Panc1 (cell line): ENCODE data around the gene ADAMTS16.

Experiments used
- POLR2AphosphoS5 ChIP-seq: IDR thresholded peaks from 2 replicates; pipeline ENCODE4 v1.6.1; 2012; ENCODE audit warnings: mild to moderate bottlenecking, low read depth, low read length, moderate library complexity
- SIN3A ChIP-seq: IDR thresholded peaks from 2 replicates; pipeline ENCODE4 v1.6.1; 2012; ENCODE audit warnings: low read depth, mild to moderate bottlenecking, low read length, moderate library complexity, borderline replicate concordance; ENCODE audit not compliant: insufficient read depth
- TF ChIP-seq, protein P1 (sequence below): fragments of 450-650 bp; IDR thresholded peaks from 2 replicates; pipeline ENCODE4 v1.5.1; 2017; ENCODE audit warnings: mild to moderate bottlenecking
- TF ChIP-seq, protein P2 (sequence below), 2 experiments: IDR thresholded peaks; 2 replicates each; pipeline ENCODE4 v1.6.1; 2011 to 2012; ENCODE audit warnings: low read depth in 2 of 2, control low read depth in 1 of 2, low read length in 1 of 2, mild to moderate bottlenecking in 1 of 2, moderate library complexity in 1 of 2; ENCODE audit not compliant: insufficient read depth in 1 of 2

DNA sequence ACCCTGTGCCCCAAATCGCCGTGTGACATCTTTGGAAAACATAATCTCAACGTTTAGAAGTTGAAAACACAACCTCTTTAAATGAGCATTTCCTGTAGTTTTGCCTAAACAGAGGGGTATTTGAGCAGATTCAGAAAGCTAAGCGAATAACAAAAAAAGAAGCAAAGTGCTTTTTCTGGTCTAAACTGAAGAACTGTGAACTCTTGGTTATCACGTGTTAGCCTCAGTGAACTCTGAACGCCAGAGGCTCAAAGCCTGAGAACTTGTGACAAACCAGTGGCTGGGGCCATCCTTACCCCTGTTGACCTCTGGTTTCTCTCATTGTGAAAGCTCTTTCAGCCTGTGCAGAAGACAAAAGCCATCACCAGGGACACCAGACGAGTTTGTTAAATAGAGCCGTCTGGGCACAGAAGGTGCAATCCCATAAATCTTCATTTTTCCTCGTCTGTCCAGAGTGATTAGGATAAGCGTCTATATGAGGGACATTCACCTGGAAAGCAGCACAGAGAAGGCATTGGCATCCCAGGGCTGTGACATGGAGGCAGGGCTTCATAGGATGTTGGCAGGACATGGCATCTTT lies 220.9 kb downstream of the ADAMTS16 start:
- TF ChIP-seq, protein P1, sequence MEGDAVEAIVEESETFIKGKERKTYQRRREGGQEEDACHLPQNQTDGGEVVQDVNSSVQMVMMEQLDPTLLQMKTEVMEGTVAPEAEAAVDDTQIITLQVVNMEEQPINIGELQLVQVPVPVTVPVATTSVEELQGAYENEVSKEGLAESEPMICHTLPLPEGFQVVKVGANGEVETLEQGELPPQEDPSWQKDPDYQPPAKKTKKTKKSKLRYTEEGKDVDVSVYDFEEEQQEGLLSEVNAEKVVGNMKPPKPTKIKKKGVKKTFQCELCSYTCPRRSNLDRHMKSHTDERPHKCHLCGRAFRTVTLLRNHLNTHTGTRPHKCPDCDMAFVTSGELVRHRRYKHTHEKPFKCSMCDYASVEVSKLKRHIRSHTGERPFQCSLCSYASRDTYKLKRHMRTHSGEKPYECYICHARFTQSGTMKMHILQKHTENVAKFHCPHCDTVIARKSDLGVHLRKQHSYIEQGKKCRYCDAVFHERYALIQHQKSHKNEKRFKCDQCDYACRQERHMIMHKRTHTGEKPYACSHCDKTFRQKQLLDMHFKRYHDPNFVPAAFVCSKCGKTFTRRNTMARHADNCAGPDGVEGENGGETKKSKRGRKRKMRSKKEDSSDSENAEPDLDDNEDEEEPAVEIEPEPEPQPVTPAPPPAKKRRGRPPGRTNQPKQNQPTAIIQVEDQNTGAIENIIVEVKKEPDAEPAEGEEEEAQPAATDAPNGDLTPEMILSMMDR = no peak
- TF ChIP-seq SIN3A = no peak
- TF ChIP-seq, protein P2, sequence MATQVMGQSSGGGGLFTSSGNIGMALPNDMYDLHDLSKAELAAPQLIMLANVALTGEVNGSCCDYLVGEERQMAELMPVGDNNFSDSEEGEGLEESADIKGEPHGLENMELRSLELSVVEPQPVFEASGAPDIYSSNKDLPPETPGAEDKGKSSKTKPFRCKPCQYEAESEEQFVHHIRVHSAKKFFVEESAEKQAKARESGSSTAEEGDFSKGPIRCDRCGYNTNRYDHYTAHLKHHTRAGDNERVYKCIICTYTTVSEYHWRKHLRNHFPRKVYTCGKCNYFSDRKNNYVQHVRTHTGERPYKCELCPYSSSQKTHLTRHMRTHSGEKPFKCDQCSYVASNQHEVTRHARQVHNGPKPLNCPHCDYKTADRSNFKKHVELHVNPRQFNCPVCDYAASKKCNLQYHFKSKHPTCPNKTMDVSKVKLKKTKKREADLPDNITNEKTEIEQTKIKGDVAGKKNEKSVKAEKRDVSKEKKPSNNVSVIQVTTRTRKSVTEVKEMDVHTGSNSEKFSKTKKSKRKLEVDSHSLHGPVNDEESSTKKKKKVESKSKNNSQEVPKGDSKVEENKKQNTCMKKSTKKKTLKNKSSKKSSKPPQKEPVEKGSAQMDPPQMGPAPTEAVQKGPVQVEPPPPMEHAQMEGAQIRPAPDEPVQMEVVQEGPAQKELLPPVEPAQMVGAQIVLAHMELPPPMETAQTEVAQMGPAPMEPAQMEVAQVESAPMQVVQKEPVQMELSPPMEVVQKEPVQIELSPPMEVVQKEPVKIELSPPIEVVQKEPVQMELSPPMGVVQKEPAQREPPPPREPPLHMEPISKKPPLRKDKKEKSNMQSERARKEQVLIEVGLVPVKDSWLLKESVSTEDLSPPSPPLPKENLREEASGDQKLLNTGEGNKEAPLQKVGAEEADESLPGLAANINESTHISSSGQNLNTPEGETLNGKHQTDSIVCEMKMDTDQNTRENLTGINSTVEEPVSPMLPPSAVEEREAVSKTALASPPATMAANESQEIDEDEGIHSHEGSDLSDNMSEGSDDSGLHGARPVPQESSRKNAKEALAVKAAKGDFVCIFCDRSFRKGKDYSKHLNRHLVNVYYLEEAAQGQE (IDR thresholded peaks at IDR 0.05; ENCODE audit: insufficient read depth in 1 of 2, low read depth in 2 of 2, low read length in 1 of 2) = no peak
- no peak for TF ChIP-seq POLR2AphosphoS5
